ENCODE data around the gene DBP. TPM values are rescaled to one million over a fixed set of nuclear protein-coding genes. Genes with fewer than 3 reads are reported as not detected.

DBP gene
- total and polyA plus RNA-seq, 4 donors = 6.8 to 16.8 (median 9.8) TPM

DNA sequence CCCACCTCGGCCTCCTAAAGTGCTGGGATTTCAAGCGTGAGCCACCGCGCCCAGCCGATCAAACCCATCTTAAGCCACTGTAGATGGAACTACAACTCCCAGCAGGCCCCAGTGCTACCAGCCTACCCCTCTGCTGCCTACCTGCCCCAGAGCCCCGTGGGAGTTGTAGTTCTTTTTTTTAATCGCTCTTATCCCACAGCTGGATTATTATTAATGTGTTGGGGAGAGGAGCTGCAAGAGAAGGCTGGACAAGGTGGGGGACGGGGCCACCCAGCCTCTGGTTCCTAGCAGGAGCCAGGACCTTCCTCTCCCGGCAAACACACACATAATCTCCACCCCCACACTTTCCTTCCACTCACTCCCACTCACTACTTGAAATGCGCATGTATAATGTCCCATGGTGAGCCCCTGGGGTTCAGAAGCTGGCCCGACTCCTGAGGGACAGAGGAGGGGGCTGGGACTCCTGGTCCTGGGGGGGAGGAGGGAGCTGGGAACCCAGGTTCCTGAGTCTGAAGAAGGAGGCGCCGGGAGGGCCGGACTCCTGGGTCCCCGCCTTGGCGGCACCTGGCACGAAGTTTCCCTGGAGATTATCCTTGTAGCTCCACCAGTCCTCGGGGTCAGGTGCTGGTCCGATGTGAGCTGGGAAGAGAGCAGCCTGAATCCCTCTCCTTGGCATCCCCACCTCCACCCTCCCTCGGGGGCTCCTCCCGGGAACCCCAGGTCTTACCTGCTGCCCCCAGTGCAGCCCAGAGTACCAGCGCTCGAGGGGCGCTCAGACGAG lies 7.8 kb upstream of the DBP start:
- Histone ChIP-seq H3K9me3 (ENCODE audit: control insufficient read depth in 4 of 4, insufficient read depth in 3 of 4, low read length in 3 of 4) (no peaks in the 10 kb centered on the region), H3K27me3 (ENCODE audit: control insufficient read depth in 3 of 3, insufficient read depth in 3 of 3, low read length in 2 of 3) (peaks cover 0 to 5% (median 0%) of the 10 kb centered on the region in 3 donors), H3K36me3 (ENCODE audit: control insufficient read depth in 4 of 4, insufficient read depth in 4 of 4, low read length in 4 of 4) (no peaks in the 10 kb centered on the region), H3K4me1 (ENCODE audit: control insufficient read depth in 5 of 5, insufficient read depth in 5 of 5, low read length in 5 of 5) (peaks cover 0 to 20% (median 0%) of the 10 kb centered on the region in 5 donors), H3K9ac (ENCODE audit: insufficient read depth in 1 of 2, low read length in 2 of 2) (no peak overlapping the region), H3K4me3 (no peak overlapping the region), H3K27ac (ENCODE audit: low read depth in 1 of 2, low read length in 1 of 2) (peak overlapping the region in 1 of 2 donors; percentile 63)
- TF ChIP-seq, protein P1, sequence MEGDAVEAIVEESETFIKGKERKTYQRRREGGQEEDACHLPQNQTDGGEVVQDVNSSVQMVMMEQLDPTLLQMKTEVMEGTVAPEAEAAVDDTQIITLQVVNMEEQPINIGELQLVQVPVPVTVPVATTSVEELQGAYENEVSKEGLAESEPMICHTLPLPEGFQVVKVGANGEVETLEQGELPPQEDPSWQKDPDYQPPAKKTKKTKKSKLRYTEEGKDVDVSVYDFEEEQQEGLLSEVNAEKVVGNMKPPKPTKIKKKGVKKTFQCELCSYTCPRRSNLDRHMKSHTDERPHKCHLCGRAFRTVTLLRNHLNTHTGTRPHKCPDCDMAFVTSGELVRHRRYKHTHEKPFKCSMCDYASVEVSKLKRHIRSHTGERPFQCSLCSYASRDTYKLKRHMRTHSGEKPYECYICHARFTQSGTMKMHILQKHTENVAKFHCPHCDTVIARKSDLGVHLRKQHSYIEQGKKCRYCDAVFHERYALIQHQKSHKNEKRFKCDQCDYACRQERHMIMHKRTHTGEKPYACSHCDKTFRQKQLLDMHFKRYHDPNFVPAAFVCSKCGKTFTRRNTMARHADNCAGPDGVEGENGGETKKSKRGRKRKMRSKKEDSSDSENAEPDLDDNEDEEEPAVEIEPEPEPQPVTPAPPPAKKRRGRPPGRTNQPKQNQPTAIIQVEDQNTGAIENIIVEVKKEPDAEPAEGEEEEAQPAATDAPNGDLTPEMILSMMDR (IDR thresholded peaks at IDR 0.05; ENCODE audit: control extremely low read depth, extremely low read depth) = no peak
- peak; percentile 70 for ATAC-seq (ENCODE audit: insufficient read depth, low FRiP score)
- WGBS, 2 donors = 2 to 5% methylated on average over 24 to 25 of the region's 25 CpGs
- DNase-seq = peak; percentile 80 to 85 (median 81)

DNA sequence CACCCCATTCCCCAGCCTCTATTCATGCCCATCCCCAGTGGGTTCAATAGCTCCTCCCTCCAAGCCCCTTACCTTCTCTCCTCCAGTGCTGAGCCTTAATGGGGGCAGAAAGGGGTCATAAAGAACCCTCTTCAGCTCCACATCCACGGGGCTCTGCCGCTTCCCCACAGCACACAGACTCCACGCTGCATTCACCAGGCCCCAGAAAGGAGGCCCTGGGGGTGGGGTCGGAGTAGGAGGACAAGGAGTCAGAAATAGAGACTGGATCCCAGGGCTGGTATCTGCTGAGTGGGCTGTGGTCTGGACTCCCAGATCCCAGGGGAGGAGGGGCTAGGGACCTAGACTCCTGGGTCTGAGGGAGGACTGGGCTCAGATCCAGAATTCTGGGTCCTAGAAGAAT lies 7.2 kb upstream of the DBP start:
- no peaks in the 10 kb centered on the region for H3K36me3 ChIP-seq (ENCODE audit: control insufficient read depth in 4 of 4, insufficient read depth in 4 of 4, low read length in 4 of 4)
- TF ChIP-seq, protein P1 (IDR thresholded peaks at IDR 0.05; ENCODE audit: control extremely low read depth, extremely low read depth) = no peak
- H3K27me3 ChIP-seq (ENCODE audit: control insufficient read depth in 3 of 3, insufficient read depth in 3 of 3, low read length in 2 of 3) = peaks cover 0 to 8% (median 0%) of the 10 kb centered on the region in 3 donors
- H3K9ac ChIP-seq (ENCODE audit: insufficient read depth in 1 of 2, low read length in 2 of 2) = no peak overlapping the region
- no peaks in the 10 kb centered on the region for H3K9me3 ChIP-seq (ENCODE audit: control insufficient read depth in 4 of 4, insufficient read depth in 3 of 4, low read length in 3 of 4)
- WGBS, 2 donors = 77 to 79% methylated on average over 4 of the region's 4 CpGs
- H3K4me1 ChIP-seq (ENCODE audit: control insufficient read depth in 5 of 5, insufficient read depth in 5 of 5, low read length in 5 of 5) = peaks cover 0 to 20% (median 0%) of the 10 kb centered on the region in 5 donors
- H3K27ac ChIP-seq (ENCODE audit: low read depth in 1 of 2, low read length in 1 of 2) = no peak overlapping the region
- ATAC-seq (ENCODE audit: insufficient read depth, low FRiP score) (no peak), DNase-seq (no peak)
- no peak overlapping the region for H3K4me3 ChIP-seq

DNA sequence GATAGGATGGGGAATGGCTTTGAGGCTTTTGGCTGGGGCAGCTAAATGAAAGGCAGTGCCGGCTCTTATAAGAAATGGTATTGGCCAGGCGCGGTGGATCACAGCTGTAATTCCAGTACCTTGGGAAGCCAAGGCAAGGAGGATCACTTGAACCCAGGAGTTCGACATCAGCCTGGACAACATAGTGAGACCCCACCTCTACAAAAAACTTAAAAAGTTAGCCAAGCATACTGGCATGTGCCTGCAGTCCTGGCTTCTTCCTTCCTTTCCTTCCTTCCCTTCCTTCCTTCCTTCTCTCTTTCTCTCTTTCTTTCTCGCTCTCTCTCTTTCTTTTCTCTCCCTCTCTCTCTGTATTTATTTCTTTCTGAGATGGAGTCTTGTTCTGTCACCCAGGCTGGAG lies 5.7 kb upstream of the DBP start:
- Histone ChIP-seq H3K36me3 (ENCODE audit: control insufficient read depth in 4 of 4, insufficient read depth in 4 of 4, low read length in 4 of 4) (no peaks in the 10 kb centered on the region), H3K9ac (ENCODE audit: insufficient read depth in 1 of 2, low read length in 2 of 2) (no peak overlapping the region), H3K27me3 (ENCODE audit: control insufficient read depth in 3 of 3, insufficient read depth in 3 of 3, low read length in 2 of 3) (peaks cover 0 to 9% (median 0%) of the 10 kb centered on the region in 3 donors), H3K4me1 (ENCODE audit: control insufficient read depth in 5 of 5, insufficient read depth in 5 of 5, low read length in 5 of 5) (peaks cover 0 to 27% (median 5%) of the 10 kb centered on the region in 5 donors), H3K4me3 (no peak overlapping the region), H3K27ac (ENCODE audit: low read depth in 1 of 2, low read length in 1 of 2) (no peak overlapping the region), H3K9me3 (ENCODE audit: control insufficient read depth in 4 of 4, insufficient read depth in 3 of 4, low read length in 3 of 4) (no peaks in the 10 kb centered on the region)
- TF ChIP-seq, protein P1 (IDR thresholded peaks at IDR 0.05; ENCODE audit: control extremely low read depth, extremely low read depth) = no peak
- DNase-seq (no peak), ATAC-seq (ENCODE audit: insufficient read depth, low FRiP score) (no peak)
- 92 to 95% methylated on average over 5 of the region's 5 CpGs for WGBS, 2 donors
